ENCODE data around the gene TTC28.

The TTC28 gene

GRCh38 chr22:28268171-28268570 lies 411.5 kb downstream of the TTC28 start:
- Histone ChIP-seq H3K4me3 (ENCODE audit: low read depth, low read length) (no peak overlapping the region), H3K27ac (ENCODE audit: extremely low read depth, low read depth, low read length) (no peak overlapping the region), H3K36me3 (ENCODE audit: control insufficient read depth in 2 of 2, insufficient read depth in 1 of 2, low read length in 2 of 2) (no peaks in the 10 kb centered on the region), H3K9me3 (ENCODE audit: control insufficient read depth, insufficient read depth, low read depth, low read length) (no peaks in the 10 kb centered on the region), H3K4me1 (ENCODE audit: control insufficient read depth, insufficient read depth, low read length) (no peaks in the 10 kb centered on the region)
- ChIA-PET POLR2A (no interaction called here), CTCF (interaction anchor here (1.3 kb wide), 1 partner anchor 15 kb away, joined by 4 read pairs; no protein-coding TSS in a partner anchor)
- TF ChIP-seq AEBP2 (tag by site-specific recombination; IDR thresholded peaks at IDR 0.05; ENCODE audit: borderline replicate concordance): no peak
- no peak for TF ChIP-seq ZNF266 (tag by site-specific recombination; IDR thresholded peaks at IDR 0.05; ENCODE audit: low read depth)
- TF ChIP-seq ZNF692 (tag by site-specific recombination; IDR thresholded peaks at IDR 0.05): no peak
- no peak for TF ChIP-seq ZNF449 (tag by site-specific recombination; IDR thresholded peaks at IDR 0.05)

GRCh38 chr22:28260619-28261018 lies 419.0 kb downstream of the TTC28 start:
- TF ChIP-seq ZNF155 (tag by site-specific recombination; IDR thresholded peaks at IDR 0.05): no peak
- TF ChIP-seq ZBTB48 (tag by site-specific recombination; IDR thresholded peaks at IDR 0.05): no peak
- TF ChIP-seq ZNF660 (tag by site-specific recombination; IDR thresholded peaks at IDR 0.05): no peak
- TF ChIP-seq KLF17 (tag by site-specific recombination; IDR thresholded peaks at IDR 0.05): no peak
- no peak for TF ChIP-seq ZNF791 (tag by site-specific recombination; IDR thresholded peaks at IDR 0.05)
- TF ChIP-seq YY2 (tag by site-specific recombination; IDR thresholded peaks at IDR 0.05): no peak
- Histone ChIP-seq H3K4me1 (ENCODE audit: control insufficient read depth, insufficient read depth, low read length) (no peaks in the 10 kb centered on the region), H3K9me3 (ENCODE audit: control insufficient read depth, insufficient read depth, low read depth, low read length) (no peaks in the 10 kb centered on the region), H3K36me3 (ENCODE audit: control insufficient read depth in 2 of 2, insufficient read depth in 1 of 2, low read length in 2 of 2) (no peaks in the 10 kb centered on the region), H3K27ac (ENCODE audit: extremely low read depth, low read depth, low read length) (no peak overlapping the region), H3K4me3 (ENCODE audit: low read depth, low read length) (no peak overlapping the region)
- ChIA-PET CTCF (interaction anchor here (0.6 to 3.2 kb wide), 2 partner anchors 8 to 1489 kb away, joined by 3 to 14 read pairs; no protein-coding TSS in a partner anchor), POLR2A (no interaction called here)

- CTCF ChIA-PET: interaction anchor here (0.6 kb wide), 1 partner anchor 1488 kb away, joined by 3 read pairs; no protein-coding TSS in a partner anchor
- POLR2A ChIA-PET: no interaction called here
- peaks cover under 1% of the 10 kb centered on the region; the same call in 1 of the 2 replicates for H3K4me1 ChIP-seq (ENCODE audit: control insufficient read depth, insufficient read depth, low read length)
- H3K36me3 ChIP-seq (ENCODE audit: control insufficient read depth in 2 of 2, insufficient read depth in 1 of 2, low read length in 2 of 2): no peaks in the 10 kb centered on the region
- no peak for TF ChIP-seq ZNF248 (tag by site-specific recombination; IDR thresholded peaks at IDR 0.05)
- TF ChIP-seq TCF7L2 (IDR thresholded peaks at IDR 0.05; ENCODE audit: borderline replicate concordance, low read depth, low read length): no peak
- TF ChIP-seq ZNF16 (tag by site-specific recombination; IDR thresholded peaks at IDR 0.05; ENCODE audit: low read depth): no peak
- no peak for TF ChIP-seq KLF10 (tag by site-specific recombination; IDR thresholded peaks at IDR 0.05)
- TF ChIP-seq HOXA7 (CRISPR knock-in tag; IDR thresholded peaks at IDR 0.05; ENCODE audit: borderline replicate concordance): no peak
- no peak for TF ChIP-seq MZF1 (tag by site-specific recombination; IDR thresholded peaks at IDR 0.05; ENCODE audit: borderline replicate concordance)
- no peak for TF ChIP-seq ZNF398 (tag by site-specific recombination; IDR thresholded peaks at IDR 0.05)
- TF ChIP-seq ZNF776 (tag by site-specific recombination; IDR thresholded peaks at IDR 0.05; ENCODE audit: borderline replicate concordance): no peak
- H3K4me3 ChIP-seq (ENCODE audit: low read depth, low read length): no peak overlapping the region
- no peaks in the 10 kb centered on the region for H3K9me3 ChIP-seq (ENCODE audit: control insufficient read depth, insufficient read depth, low read depth, low read length)
- H3K27ac ChIP-seq (ENCODE audit: extremely low read depth, low read depth, low read length): no peak overlapping the region
Measured at GRCh38 chr22:28259774-28260312, 419.8 kb downstream of the TTC28 start.

Measured in HEK293 (cell line).